ENCODE measurements around the gene NTRK1.

The NTRK1 gene

DNA sequence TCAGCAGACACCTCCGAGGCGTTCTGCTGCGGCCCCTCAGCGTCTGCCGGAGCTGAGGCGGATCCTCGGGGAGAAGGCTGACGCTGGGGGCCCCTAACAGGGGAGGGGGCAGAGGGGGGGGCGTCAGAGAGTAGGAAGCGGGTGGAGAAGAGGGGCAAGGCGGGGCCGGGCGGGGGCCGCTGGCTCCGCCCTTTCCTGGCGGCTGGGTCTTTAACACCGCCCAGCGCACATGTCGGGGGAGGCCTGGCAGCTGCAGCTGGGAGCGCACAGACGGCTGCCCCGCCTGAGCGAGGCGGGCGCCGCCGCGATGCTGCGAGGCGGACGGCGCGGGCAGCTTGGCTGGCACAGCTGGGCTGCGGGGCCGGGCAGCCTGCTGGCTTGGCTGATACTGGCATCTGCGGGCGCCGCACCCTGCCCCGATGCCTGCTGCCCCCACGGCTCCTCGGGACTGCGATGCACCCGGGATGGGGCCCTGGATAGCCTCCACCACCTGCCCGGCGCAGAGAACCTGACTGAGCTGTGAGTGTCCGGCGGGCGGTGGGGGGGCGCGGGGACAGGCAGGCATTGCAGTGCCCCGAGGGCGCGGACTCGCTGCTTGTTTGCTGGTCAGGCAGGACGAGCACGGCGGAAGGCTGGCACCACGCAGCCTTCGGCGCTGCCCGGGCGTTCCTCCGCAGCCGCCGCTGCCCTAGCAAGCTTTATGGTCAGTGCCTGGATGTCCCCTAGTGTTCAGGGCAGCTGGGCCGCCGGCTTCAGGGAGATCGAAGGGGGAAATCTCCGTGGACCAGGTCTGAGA, at the start of gene NTRK1:
TSS of gene NTRK1 (plus strand) at position 238 of the 796 bp plus-strand sequence. CDS start at position 308, 70 bp downstream.
- DNase-seq = no peak

GRCh38 chr1:156811168-156811567, 49.5 kb upstream of the NTRK1 start:
- DNase-seq = no peak

- DNase-seq = no peak
Measured at GRCh38 chr1:156812293-156812990, 48.2 kb upstream of the NTRK1 start.

DNA sequence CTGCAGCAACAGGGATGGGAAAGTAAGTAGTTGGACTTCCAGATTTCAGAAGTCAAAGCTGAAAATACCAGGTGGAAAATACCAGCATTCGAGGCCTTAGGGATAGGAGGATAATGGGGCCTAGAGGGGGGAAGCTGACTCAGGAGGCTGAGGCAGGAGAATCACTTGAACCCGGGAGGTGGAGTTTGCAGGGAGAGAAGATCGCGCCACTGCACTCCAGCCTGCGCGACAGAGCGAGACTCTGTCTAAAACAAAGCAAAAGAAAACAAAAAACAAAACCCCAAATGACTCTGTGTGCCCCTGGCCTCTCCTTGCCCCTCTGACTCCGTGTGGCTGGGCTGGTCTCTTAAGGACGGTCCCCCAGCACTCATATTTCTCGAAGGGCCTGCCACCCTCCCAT, 47.4 kb upstream of the NTRK1 start:
- DNase-seq = no peak

DNA sequence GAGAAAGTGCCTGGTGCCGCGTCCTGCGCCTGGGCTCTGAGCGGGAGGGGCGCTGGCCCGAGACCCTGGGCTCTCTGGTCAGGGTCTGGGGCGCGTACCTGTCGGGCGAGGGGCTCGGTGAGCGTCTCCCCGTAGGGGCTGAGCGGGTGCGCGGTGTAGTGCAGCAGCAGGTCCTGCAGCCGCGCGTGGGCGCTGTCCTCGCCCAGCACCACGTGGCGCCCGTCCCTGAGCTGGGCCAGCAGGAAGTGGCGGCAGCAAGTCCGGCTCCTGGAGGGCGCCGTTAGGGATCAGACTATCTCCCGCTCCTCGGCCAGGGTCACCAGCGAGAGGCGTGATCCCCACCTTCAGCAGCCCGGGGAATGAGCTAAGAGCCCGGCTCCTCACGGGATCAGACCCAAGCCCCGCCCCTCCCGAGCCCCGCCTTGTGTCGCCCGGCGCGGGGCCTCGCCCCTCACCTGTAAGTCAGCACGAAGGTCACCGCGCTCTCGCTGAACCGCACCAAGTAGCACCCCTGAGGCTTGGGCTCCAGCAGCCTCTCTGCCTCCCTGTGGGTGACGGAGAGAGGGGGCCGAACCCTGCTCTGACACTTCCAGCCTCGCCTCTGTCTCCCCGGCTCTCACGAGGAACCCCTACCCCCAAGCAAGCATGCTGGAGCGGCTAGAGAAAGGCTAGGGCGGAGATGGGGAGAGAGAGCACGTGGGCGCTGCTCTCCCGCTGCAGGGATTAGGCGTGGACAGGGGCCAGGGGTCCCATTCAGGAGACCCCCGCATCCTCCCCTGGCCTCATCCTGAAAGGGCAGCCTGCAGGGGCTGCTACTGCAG, 46.7 kb upstream of the NTRK1 start:
- peak; percentile 43 for DNase-seq

GRCh38 chr1:156814571-156815260, 45.9 kb upstream of the NTRK1 start:
- no peak for DNase-seq

DNA sequence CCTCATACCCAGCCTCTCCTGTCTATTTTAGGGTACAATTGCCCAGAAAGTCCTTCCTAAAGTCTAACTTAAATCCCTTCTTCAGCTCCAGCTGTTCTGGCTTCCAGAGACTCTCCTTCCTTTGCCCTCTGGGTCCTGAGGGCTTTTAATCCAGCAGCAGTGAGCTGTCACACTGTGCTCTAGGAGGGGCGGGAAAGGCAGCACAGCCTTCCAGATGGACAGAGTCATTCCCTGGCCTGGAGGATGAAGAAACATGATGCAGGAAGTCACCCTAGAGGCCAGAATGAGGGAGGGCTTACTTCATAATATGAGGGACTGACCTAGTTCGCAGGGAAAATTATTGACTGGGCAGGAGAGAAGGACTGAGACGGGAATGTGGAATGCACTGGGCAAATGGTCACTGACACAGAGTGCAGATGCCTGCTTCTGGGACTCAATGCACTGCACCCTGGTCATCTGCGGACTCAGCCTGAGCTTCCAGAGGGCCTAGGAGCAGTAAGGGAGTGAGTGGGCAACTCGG, 45.3 kb upstream of the NTRK1 start:
- peak; percentile 89 for DNase-seq

DNA sequence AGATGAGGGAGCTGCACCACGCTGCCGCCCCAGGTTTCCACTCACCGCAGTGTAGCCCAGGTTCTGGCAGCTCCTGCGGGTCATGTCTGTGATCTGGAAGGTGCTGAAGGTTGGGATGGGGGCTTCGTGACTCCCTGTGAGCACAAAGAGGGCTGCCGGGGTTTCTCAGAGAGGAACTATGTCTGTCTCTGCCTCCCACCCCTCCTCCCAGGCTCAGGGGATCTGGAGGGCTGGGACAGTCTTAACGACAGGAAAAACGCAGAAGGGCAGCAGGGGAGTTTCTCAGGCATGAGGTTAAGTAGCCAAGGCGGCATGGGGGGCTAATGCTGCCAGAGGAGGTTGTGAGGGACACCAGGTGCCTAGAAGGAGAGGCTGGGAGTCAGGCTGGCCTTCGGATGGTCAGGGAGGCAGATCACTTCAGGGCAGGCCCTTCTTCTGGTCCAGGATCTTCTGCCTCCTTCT, 44.7 kb upstream of the NTRK1 start:
- no peak for DNase-seq

- no peak for DNase-seq
Measured at GRCh38 chr1:156816561-156817328, 43.9 kb upstream of the NTRK1 start, which contains the start of gene SH2D2A. SH2D2A (minus strand) TSS chr1:156816848; CDS start chr1:156816708, 140 bp downstream.

GRCh38 chr1:156821801-156822200, 38.9 kb upstream of the NTRK1 start:
- peak; percentile 45 for DNase-seq

DNA sequence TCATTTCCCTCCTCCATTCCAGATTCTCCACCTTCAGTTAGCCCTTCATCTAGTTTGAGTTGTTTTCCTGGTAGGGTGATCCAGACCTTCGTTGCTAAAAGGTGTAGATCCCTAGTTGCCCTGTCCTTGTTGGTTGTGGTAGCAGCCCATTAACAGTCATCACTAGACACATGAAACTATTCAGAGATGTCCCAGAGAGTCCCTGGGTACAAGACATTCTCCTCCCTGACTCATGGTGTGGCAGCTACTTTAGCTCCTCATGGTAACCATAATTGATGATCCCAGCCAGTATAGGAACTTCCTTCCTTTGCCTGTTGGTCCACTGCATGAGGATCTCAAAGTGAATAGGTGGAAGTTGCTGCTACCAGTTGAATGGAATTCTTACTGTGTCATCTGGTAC, 38.0 kb upstream of the NTRK1 start:
- no peak for DNase-seq

DNA sequence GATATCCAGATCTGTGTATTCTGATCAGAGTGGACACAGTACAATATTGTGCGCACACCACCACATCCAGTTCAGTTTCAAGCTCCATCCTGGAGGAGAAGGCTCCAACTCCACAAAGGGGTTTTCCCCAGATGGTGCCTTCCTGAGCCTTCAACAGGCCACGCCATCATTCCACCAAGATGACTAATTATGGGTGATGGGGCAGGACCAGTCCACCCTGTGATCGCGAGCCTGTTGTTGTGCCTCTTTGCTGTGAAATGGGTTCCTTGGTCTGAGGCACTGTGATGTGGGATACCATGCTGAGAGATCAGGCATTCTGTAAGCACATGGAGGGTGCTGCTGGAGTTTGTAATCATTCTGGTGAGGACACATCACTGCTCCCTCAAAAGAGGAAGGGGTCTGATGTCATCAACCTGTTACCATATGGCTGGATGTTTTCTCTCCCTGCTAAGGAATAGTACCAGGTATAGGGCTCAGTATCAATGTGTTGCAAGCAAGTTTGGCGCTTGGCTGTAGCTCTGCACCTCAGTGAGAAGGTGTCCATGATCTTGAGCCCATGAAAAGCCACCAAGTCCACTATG, 37.4 kb upstream of the NTRK1 start:
- no peak for DNase-seq

GRCh38 chr1:156826630-156827029, 34.0 kb upstream of the NTRK1 start:
- DNase-seq = no peak

- DNase-seq = no peak
Measured at GRCh38 chr1:156828400-156829124, 32.1 kb upstream of the NTRK1 start.

GRCh38 chr1:156832434-156832833, 28.2 kb upstream of the NTRK1 start:
- peak; percentile 23 for DNase-seq

DNA sequence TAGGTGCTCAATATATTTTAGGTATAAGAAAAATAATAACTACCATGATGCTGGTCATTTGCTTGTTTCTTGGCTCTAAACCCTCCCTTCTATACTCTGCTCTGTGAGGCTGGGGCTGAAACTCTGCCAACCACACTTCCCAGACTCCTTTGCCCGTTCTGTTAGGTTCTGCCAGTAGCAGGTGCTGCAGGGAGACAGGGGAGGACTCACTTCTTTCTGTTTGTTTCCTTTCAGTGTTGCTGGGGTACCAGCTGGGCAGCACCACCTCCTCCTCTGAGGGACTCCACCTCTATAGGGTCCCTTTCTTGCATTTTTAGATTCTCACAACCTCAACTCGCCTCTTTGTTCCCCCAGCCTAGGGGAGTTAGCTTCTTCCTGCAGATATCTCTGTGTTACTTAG, 27.1 kb upstream of the NTRK1 start:
- DNase-seq = no peak

- DNase-seq = no peak
Measured at GRCh38 chr1:156834322-156834721, 26.3 kb upstream of the NTRK1 start.

- no peak for DNase-seq
Measured at GRCh38 chr1:156836041-156836654, 24.5 kb upstream of the NTRK1 start.

- no peak for DNase-seq
Measured at GRCh38 chr1:156836892-156837291, 23.8 kb upstream of the NTRK1 start.

DNA sequence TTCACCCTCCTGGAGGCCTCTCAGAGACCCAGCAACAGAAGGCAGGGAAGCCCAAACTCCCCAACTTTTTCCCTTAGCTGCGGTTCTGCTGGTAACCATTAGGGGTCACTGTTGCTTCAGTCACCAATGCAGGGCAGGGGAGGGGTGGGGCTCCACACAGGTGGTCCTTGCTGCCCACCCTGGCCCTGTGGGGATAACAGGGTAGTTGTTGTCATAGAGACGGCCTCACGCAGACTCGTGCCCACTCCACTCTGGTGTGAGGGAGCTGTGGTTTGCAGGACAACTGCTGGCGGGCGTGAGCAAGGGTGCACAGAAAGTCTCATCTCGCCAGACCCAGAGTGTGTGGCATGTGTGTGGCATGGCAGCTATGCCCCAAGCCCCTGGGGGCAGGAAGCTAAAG, 21.7 kb upstream of the NTRK1 start:
- DNase-seq = no peak

Data from HCEC 1CT (cell line).